Measurements from ENCODE around the gene ACSF3.

Gene ACSF3

GRCh38 chr16:89145406-89146161 lies 51.9 kb downstream of the ACSF3 start:
- DNase-seq (ENCODE audit: low spot score), result no peak

DNA sequence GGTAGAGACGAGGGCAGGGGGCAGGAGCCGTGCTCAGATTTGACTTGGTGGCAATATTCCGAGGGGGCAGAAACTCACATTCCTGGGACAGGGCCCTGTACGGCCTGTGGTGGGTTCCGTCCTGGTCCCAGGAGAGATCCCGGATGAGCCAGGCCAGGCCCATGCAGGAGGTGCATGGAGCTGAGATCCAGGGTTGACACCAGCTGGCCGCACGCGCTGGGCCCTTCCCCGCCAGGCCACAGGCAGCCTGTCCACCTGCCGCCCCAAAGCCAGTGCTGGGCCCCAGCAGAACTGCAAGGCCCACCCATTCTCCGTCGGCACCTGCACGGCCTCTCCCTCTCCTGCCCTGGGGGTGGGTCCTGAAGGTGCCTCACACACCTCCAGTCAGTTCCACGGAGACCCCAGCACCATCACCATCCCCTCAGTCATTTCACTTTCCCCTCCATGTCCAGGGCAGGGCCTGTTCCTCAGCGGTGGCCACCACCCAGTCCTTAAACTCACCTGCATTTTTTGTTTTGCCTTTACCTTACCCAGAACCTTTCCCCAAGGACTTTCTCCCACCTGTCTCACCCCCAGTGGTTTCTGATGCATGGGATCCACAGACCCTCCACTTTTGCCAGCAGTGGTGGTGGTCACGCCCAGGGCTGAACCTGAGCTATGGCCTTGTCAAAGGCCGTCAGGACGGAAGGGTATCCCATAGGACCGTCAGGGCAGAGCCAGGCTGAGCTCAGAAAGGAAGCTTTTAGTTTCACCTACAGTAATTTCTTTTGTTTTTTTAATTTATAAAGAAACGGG lies 52.8 kb downstream of the ACSF3 start:
- DNase-seq (ENCODE audit: low spot score), result no peak

- no peak for DNase-seq (ENCODE audit: low spot score)
These were observed 53.6 kb downstream of the ACSF3 start for GRCh38 chr16:89147085-89147817.

- no peak for DNase-seq (ENCODE audit: low spot score)
These were observed 55.7 kb downstream of the ACSF3 start for GRCh38 chr16:89149386-89149785.

- DNase-seq (ENCODE audit: low spot score), result no peak
These were observed 56.6 kb downstream of the ACSF3 start for GRCh38 chr16:89150090-89150835.

DNA sequence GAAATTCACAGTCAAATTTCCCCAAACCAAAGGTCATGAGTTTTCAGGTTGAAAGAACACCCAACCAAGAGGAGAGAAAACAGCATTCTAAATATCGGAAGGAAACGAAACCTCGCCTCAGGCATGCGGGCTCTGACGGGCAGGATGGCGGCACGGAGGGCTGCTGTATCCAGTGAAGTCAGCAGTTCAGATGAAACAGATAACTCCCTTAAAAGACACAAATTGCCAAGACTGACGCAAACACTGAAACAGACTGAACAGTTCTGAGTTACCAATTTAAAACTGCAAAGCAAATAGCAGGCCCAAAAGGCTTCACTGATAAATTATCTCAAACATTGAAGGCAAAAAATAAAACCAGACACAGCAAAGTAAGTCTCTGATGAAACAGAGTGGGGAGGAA lies 57.3 kb downstream of the ACSF3 start:
- DNase-seq (ENCODE audit: low spot score), result no peak

- DNase-seq (ENCODE audit: low spot score), result no peak
These were observed 59.4 kb downstream of the ACSF3 start for GRCh38 chr16:89152831-89153700.

GRCh38 chr16:89153848-89154271 lies 60.2 kb downstream of the ACSF3 start:
- DNase-seq (ENCODE audit: low spot score), result no peak

DNA sequence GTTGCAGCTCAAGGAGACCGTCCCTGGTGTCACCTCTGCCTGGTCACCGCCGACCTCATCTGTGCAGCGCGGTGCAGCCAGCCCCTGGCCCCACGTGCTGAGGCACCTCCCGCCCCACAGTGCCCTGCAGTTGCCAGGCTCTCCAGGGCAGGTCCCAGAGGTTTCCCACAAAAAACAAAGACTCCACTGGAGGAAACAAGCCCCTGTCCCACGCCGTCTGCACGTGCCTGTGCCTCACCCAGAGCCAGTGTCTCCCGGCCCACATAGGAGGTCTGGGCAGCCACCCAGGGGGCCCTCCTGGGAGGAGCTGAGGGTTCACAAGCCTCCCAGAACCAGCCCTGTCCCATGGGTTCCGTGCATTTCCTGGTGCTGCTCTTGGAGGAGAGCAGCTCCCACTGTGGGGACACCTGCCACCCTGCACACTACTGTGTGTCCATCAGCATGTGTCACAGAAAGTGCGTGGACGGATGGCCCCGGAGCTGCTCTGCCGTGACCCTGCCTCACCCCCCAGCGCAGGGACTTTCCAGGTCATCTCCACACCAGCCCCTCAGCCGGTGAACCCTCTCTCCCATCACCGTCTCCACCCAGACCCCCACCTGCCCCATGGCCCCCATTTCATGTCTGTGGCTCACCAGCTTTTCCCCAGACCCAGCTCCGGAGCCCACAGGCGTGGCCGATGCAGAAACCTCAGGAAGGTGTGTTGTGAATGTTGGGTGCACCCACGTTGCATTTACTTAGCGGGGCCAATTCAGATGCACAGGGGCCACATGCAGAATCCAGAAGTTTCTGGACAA lies 60.9 kb downstream of the ACSF3 start:
- DNase-seq (ENCODE audit: low spot score), result no peak

- no peak for DNase-seq (ENCODE audit: low spot score)
These were observed 61.6 kb downstream of the ACSF3 start for GRCh38 chr16:89155184-89155679.

DNA sequence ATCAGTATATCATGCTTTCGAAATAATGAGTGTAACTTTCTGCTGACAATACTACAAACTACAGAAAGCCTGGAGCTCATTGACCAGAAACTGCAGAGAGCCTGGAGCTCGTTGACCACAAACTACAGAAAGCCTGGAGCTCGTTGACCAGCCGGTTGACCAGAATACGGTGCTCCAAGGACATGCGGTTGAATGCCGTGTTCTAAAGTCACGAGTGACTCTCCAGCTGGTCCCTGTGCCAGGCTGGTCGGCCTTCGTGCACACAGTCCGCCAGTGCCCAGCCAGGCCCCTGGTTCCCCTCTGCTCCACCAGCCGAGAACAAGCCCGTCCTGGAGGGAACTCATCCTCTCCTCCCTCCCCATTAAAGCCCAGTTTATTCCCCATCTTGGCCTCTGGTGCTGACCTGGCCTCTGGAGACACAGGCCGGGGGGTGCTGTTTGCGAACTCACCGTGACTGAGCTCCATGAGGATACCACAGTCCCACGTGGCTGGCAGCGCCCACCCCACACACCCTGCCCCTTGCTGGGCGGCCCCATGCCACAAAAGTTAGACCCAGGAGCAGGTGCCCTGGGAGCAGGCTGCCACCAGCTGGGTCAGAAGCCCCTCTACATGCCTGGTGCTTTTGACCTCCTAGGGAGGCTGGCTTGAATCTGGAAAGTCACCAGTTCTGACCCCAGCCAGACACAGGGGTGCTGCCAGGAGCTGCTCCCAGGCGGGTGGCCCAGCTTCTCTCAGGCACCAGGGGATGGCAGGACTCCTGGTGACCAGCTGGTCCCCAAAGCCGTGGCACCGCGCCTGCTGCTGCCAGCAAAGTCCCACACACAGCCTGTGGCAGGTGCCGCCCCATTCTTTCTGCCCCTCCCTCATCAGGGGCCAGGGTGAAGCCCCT lies 62.4 kb downstream of the ACSF3 start:
- DNase-seq (ENCODE audit: low spot score), result no peak

DNA sequence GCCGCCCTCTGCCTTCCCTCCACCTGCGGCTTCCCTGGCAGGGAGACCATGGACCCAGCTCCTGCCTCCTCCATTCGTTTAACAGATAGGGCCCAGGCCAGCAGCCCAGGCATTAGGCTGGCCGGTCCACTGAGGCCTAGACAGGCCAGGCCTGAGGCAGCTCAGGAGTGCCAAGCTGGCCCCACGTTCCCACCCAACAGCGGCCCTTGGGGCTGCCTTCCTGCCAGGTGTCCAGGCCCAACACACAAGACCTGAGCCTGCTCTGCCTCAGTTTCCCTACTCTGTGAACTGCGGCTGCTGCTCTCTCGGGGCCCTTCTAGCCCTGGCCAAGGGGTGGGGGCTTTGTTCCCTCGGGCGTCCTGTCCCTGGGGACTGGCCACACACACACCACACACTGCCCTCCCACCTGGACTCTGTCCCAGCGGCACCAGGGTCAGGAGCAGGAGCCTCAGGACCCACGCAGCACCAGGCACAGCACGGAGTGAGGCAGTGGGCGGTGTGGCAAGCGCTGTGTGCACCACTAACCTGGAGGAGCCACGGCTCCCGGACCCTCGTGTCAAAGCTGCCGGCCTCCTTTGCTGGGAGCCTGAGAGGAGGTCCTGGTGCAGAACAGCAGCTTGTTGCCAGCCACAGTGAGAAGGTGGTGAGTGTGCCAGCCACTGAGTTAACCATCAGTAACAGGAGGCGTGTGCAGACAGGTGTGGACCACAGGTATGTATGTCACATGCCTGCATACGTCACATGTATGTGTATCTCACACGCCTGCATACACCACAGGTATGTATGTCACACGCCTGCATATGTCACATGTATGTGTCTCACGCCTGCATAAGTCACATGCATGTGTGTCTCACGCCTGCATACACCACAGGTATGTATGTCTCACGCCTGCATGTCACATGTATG lies 63.3 kb downstream of the ACSF3 start:
- no peak for DNase-seq (ENCODE audit: low spot score)

- no peak for DNase-seq (ENCODE audit: low spot score)
These were observed 64.1 kb downstream of the ACSF3 start for GRCh38 chr16:89157778-89158177.

GRCh38 chr16:89159066-89159849 lies 65.6 kb downstream of the ACSF3 start:
- no peak for DNase-seq (ENCODE audit: low spot score)

DNA sequence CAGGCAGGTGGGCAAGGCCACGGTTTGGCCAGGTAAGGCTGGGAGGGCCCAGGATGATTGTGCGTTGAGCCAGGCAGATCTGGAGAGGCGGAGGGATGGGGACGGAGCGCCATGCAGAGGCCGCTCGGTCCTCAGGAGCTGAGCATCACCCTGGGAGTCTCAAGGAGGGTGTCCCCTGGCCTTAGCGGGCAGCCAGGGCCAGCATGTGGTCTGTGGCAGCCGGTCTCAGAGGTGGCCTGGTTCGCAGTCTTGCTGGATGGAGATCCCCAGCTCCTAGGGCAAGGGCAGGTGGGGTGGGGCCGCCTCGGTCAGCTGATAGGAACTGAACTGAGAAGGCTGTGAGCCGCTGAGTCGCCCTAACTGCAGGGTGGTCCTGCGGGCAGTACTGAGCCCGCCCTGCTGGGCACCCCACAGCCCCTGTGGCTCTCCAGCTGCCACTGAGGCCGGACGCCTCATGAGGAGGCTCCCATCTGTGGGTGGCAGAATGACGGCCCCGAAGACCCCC lies 66.2 kb downstream of the ACSF3 start:
- DNase-seq (ENCODE audit: low spot score), result no peak

DNA sequence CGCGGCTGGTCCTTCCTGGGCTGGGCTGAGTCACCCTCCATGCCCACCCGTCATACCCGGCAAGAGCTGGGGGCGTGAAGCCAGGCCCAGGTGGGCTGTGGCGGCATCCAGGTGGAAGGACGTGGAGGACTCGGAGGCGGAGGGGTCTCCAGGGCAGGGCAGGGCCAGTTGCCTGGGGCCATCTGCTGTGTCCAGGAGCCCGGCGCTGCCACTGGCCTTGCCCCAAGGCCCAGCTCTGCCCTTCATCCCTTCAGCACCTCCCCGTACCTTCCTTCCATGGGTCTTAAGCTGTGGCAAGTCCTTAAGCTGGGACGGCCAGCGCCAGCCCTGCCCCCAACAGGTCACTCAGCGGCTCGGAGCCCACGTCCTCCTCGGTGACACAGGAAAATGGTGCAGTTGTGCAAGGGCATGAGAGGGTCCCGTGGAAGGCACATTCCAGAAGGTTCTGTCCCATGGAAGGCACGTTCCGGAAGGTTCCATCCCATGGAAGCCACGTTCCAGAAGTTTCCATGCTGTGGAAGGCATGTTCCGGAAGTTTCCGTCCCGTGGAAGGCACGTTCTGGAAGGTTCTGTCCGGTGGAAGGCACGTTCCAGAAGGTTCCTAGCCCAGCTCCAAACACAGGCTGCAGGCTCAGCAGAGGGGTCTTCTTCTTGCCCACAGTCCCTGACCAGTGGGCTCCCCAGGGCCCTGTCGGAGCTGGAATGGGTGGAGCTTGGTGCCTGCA lies 67.5 kb downstream of the ACSF3 start:
- no peak for DNase-seq (ENCODE audit: low spot score)
